Smooth muscle cell (in vitro differentiated cells): ENCODE results near the gene CHRNB4. TPM values are rescaled to one million over a fixed set of nuclear protein-coding genes. Genes with fewer than 3 reads are reported as not detected.

Source experiments
- DNase-seq: peaks from one replicate; lab custom pipeline; 2025; ENCODE audit not compliant: unreplicated experiment; lab: John Stamatoyannopoulos, UW
- H2AFZ ChIP-seq: fragments of 200-600 bp; sonication (generic); 2 replicates; pipeline ENCODE4 v1.6.0; 2016; ENCODE audit warnings: antibody characterized with exemption, low read depth, mild to moderate bottlenecking
- H3F3A ChIP-seq: fragments of 200-600 bp; sonication (generic); 2 replicates; pipeline ENCODE4 v1.6.0; 2017; ENCODE audit warnings: antibody characterized with exemption, low read depth
- H3K27ac ChIP-seq: fragments of 200-600 bp; sonication (generic); 2 replicates; pipeline ENCODE4 v1.5.1; 2016; ENCODE audit warnings: low read depth, mild to moderate bottlenecking
- H3K27me3 ChIP-seq: fragments of 200-600 bp; sonication (generic); 2 replicates; pipeline ENCODE4 v1.6.1; 2016; ENCODE audit warnings: low read depth, mild to moderate bottlenecking
- H3K36me3 ChIP-seq: fragments of 200-600 bp; sonication (generic); 2 replicates; pipeline ENCODE4 v1.5.1; 2016; ENCODE audit warnings: low read depth
- H3K4me1 ChIP-seq: fragments of 200-600 bp; sonication (generic); 2 replicates; pipeline ENCODE4 v1.5.1; 2016; ENCODE audit warnings: low read depth
- H3K4me2 ChIP-seq: fragments of 200-600 bp; sonication (generic); 2 replicates; pipeline ENCODE4 v1.6.0; 2016; ENCODE audit warnings: mild to moderate bottlenecking
- H3K4me3 ChIP-seq: fragments of 200-600 bp; sonication (generic); 2 replicates; pipeline ENCODE4 v1.5.1; 2016; ENCODE audit warnings: mild to moderate bottlenecking
- H3K79me2 ChIP-seq: fragments of 200-600 bp; sonication (generic); 2 replicates; pipeline ENCODE4 v1.6.0; 2016; ENCODE audit warnings: low read depth, mild to moderate bottlenecking
- H3K9ac ChIP-seq: fragments of 200-600 bp; sonication (generic); 2 replicates; pipeline ENCODE4 v1.6.0; 2016; ENCODE audit warnings: low read depth
- H3K9me3 ChIP-seq: fragments of 200-600 bp; sonication (generic); replicated peaks from 2 replicates; pipeline ENCODE4 v1.5.1; 2016; ENCODE audit warnings: low read depth
- H4K20me1 ChIP-seq: fragments of 200-600 bp; sonication (generic); 2 replicates; pipeline ENCODE4 v1.6.0; 2016; ENCODE audit warnings: low read depth
- WGBS: methylation state at CpG from one replicate; pipeline ENCODE4 v1.1.7; 2016; ENCODE audit warnings: low lambda C conversion rate; 5-methylcytosine and 5-hydroxymethylcytosine counted together
- polyA plus RNA-seq: library from polyadenylated mRNA; unstranded; fragments of >200 nt; fragmentation: Nextera tagmentation; extraction: Ambion mirVana; gene quantifications from 2 replicates; pipeline ENCODE4 v1.2.1, GENCODE V29; 2016
- small RNA-seq: library from RNA; depleted of rRNA; stranded (forward); fragments of <200 nt; gene quantifications from one replicate; pipeline ENCODE3, GENCODE V24; 2014
- total RNA-seq: library from RNA; depleted of rRNA; stranded (reverse); fragments of >200 nt; gene quantifications from 2 replicates; pipeline ENCODE4 v1.2.3, GENCODE V29; 2014
- TF ChIP-seq, protein P1 (sequence below): fragments of 200-600 bp; sonication (generic); IDR thresholded peaks from 2 replicates; pipeline ENCODE4 v1.5.1; 2017; ENCODE audit warnings: borderline replicate concordance, mild to moderate bottlenecking, antibody characterized with exemption; ENCODE audit not compliant: insufficient read depth, poor library complexity, severe bottlenecking

CHRNB4 gene
- total and polyA plus RNA-seq, 2 experiments from 2014 or later: not detected

DNA sequence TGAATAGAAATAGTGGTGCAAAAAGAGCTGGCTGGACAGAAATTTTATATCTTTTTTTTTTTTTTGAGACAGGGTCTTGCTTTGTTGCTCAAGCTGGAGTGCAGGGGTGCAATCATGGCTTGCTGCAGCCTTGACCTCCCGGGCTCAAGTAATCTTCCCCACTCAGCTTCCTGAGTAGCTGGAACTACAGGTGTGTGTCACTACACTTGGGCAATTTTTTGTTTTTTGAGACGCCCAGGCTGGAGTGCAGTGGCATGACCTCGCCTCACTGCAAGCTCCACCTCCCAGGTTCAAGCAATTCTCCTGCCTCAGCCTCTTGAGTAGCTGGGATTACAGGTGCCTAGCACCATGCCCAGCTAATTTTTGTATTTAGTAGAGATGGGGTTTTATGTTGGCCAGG is 42.7 kb downstream of the CHRNB4 start:
- DNase-seq: no peak
- Histone ChIP-seq H3K27ac (no peak overlapping the region), H3K9ac (no peak overlapping the region), H3K36me3 (no peaks in the 10 kb centered on the region), H3K27me3 (no peaks in the 10 kb centered on the region), H3K79me2 (no peaks in the 10 kb centered on the region), H3K9me3 (no peaks in the 10 kb centered on the region), H3K4me3 (no peak overlapping the region), H3K4me2 (no peak overlapping the region), H2AFZ (no peak overlapping the region), H3F3A (no peaks in the 10 kb centered on the region), H4K20me1 (no peaks in the 10 kb centered on the region), H3K4me1 (no peaks in the 10 kb centered on the region)
- TF ChIP-seq, protein P1, sequence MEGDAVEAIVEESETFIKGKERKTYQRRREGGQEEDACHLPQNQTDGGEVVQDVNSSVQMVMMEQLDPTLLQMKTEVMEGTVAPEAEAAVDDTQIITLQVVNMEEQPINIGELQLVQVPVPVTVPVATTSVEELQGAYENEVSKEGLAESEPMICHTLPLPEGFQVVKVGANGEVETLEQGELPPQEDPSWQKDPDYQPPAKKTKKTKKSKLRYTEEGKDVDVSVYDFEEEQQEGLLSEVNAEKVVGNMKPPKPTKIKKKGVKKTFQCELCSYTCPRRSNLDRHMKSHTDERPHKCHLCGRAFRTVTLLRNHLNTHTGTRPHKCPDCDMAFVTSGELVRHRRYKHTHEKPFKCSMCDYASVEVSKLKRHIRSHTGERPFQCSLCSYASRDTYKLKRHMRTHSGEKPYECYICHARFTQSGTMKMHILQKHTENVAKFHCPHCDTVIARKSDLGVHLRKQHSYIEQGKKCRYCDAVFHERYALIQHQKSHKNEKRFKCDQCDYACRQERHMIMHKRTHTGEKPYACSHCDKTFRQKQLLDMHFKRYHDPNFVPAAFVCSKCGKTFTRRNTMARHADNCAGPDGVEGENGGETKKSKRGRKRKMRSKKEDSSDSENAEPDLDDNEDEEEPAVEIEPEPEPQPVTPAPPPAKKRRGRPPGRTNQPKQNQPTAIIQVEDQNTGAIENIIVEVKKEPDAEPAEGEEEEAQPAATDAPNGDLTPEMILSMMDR: no peak
- 81% methylated on average over 3 of the region's 3 CpGs for WGBS

DNA sequence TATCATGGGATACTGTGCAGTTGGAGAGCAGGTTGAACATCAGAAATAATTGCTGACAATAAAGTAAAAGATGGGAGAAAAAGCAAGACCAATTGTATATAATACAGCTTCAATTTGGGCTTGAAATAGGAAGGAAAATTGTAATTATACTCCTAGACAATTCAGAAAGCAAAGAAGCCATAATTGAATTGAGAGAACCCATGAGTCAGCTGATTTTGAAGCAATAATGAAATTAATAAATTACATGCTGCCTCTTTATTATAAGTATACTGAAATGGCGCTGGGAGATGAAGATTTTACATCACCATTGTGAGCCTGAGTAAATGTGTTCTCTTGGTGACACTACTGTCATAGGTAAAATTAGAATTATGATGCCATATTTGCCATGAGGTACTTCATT is 43.4 kb downstream of the CHRNB4 start:
- WGBS: 97% methylated on average over 1 of the region's 1 CpG

DNA sequence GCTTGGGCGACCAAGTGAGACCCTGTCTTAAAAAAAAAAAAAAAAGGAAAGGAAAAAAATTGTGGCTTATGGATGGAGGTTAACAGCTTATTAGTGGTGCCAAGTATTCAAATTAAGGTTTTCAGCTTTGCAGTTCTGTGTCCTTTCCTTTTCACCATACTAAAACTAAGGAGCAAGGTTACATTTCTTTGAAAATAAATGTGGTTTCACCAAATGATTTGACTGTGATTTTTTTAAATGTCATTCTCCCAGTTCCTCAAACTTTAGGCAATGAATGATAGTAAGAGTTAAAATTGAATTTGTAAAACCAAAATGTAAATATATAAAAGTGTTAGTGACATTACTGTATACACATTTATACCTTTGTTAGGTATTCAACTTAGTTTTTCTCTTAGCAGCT is 66.1 kb downstream of the CHRNB4 start:
- no peaks in the 10 kb centered on the region for H3K36me3 ChIP-seq
- no peak overlapping the region for H3K4me3 ChIP-seq
- H2AFZ ChIP-seq: no peak overlapping the region
- no peak for DNase-seq
- H4K20me1 ChIP-seq: no peaks in the 10 kb centered on the region
- H3K79me2 ChIP-seq: no peaks in the 10 kb centered on the region
- no peaks in the 10 kb centered on the region for H3K9me3 ChIP-seq
- WGBS: 100% methylated on average over 1 of the region's 1 CpG
- no peak overlapping the region for H3K9ac ChIP-seq
- H3K27me3 ChIP-seq: no peaks in the 10 kb centered on the region
- no peaks in the 10 kb centered on the region for H3F3A ChIP-seq
- no peaks in the 10 kb centered on the region for H3K4me1 ChIP-seq
- H3K4me2 ChIP-seq: no peak overlapping the region
- H3K27ac ChIP-seq: no peak overlapping the region
- TF ChIP-seq, protein P1: no peak

More for the DNA sequence above, 43.4 kb downstream of the CHRNB4 start:
- H2AFZ ChIP-seq: no peak overlapping the region
- DNase-seq: no peak
- no peaks in the 10 kb centered on the region for H3K36me3 ChIP-seq
- no peaks in the 10 kb centered on the region for H3K9me3 ChIP-seq
- no peak overlapping the region for H3K4me3 ChIP-seq
- H4K20me1 ChIP-seq: no peaks in the 10 kb centered on the region
- H3K27ac ChIP-seq: no peak overlapping the region
- no peaks in the 10 kb centered on the region for H3K27me3 ChIP-seq
- TF ChIP-seq, protein P1: no peak
- H3K79me2 ChIP-seq: no peaks in the 10 kb centered on the region
- H3K9ac ChIP-seq: no peak overlapping the region
- no peaks in the 10 kb centered on the region for H3K4me1 ChIP-seq
- H3K4me2 ChIP-seq: no peak overlapping the region
- no peaks in the 10 kb centered on the region for H3F3A ChIP-seq

Small RNAs within 50 kb of the gene (small RNA-seq; reads per million reads assigned to genes)
- not detected for gene AC067863.2

Other genes starting within 250 kb of the CHRNB4 start
- 34.3 and 52.0 TPM in 2 replicates for gene IREB2, start 203.0 kb downstream of the CHRNB4 start, total RNA-seq
- gene IREB2, start 203.0 kb downstream of the CHRNB4 start, polyA plus RNA-seq: 13.6 and 14.1 TPM in 2 replicates
- gene HYKK, start 133.6 kb downstream of the CHRNB4 start, total RNA-seq: 0.54 and 1.7 TPM in 2 replicates
- gene HYKK, start 133.6 kb downstream of the CHRNB4 start, polyA plus RNA-seq: 2.1 and 2.4 TPM in 2 replicates
- gene PSMA4, start 100.8 kb downstream of the CHRNB4 start, total RNA-seq: 198 and 218 TPM in 2 replicates
- gene PSMA4, start 100.8 kb downstream of the CHRNB4 start, polyA plus RNA-seq: 231 and 245 TPM in 2 replicates
- gene CHRNA5, start 75.7 kb downstream of the CHRNB4 start, total RNA-seq: 0.85 and 3.7 TPM in 2 replicates
- 0.85 and 2.4 TPM in 2 replicates for gene CHRNA5, start 75.7 kb downstream of the CHRNB4 start, polyA plus RNA-seq
- 1.1 TPM in 1 of 2 replicates, not detected in the other for gene CHRNA3, start 20.2 kb downstream of the CHRNB4 start, total RNA-seq
- 0.31 TPM in 1 of 2 replicates, not detected in the other for gene CHRNA3, start 20.2 kb downstream of the CHRNB4 start, polyA plus RNA-seq
- gene ADAMTS7, start 170.3 kb upstream of the CHRNB4 start, total RNA-seq: 9.6 and 11.2 TPM in 2 replicates
- gene ADAMTS7, start 170.3 kb upstream of the CHRNB4 start, polyA plus RNA-seq: 7.8 and 11.0 TPM in 2 replicates
- gene MORF4L1, start 231.7 kb upstream of the CHRNB4 start, total RNA-seq: 399 and 436 TPM in 2 replicates
- gene MORF4L1, start 231.7 kb upstream of the CHRNB4 start, polyA plus RNA-seq: 435 and 457 TPM in 2 replicates